GM11168 (cell line): ENCODE measurements around the gene PIP5K1A.
"Not testable (repeated sequence)": the region's sequence is repeated elsewhere in the genome, so short reads cannot be mapped to it uniquely, and the experiment has no call there.

Source experiments
- in situ Hi-C: fragments of 300-500 bp; cut with MboI; formaldehyde crosslinking; loops from one replicate; pipeline ENCODE4 v1.12.0; 2022; ENCODE audit warnings: low sequenced_read_pairs; ENCODE audit not compliant: unreplicated experiment

PIP5K1A gene

GRCh38 chr1:151198254-151199127 is at the start of gene PIP5K1A:
Gene PIP5K1A, plus strand, starts transcription at chr1:151198552. Its CDS starts 445 bp downstream, at chr1:151198997.
- in situ Hi-C loops: no loop called here

- in situ Hi-C loops: loop anchor here (5.0 kb wide), 1 partner anchor 54 kb away; no protein-coding TSS in a partner anchor
These were observed 41.9 kb upstream of the PIP5K1A start, which contains the start of gene TNFAIP8L2 for GRCh38 chr1:151156515-151156819. Gene TNFAIP8L2, plus strand, starts transcription at chr1:151156649. Its CDS starts 2,049 bp downstream, at chr1:151158698.

GRCh38 chr1:151157067-151157531 is 41.3 kb upstream of the PIP5K1A start:
- in situ Hi-C loops: loop anchor here (5.0 kb wide), 1 partner anchor 55 kb away; no protein-coding TSS in a partner anchor

GRCh38 chr1:151158326-151158725 is 40.0 kb upstream of the PIP5K1A start:
- in situ Hi-C loops: loop anchor here (5.0 kb wide), 1 partner anchor 56 kb away; no protein-coding TSS in a partner anchor

- in situ Hi-C loops: loop anchor here (5.0 kb wide), 1 partner anchor 56 kb away; no protein-coding TSS in a partner anchor
These were observed 39.6 kb upstream of the PIP5K1A start for GRCh38 chr1:151158751-151159251.

GRCh38 chr1:151159373-151159772 is 39.0 kb upstream of the PIP5K1A start:
- in situ Hi-C loops: loop anchor here (5.0 kb wide), 1 partner anchor 57 kb away; no protein-coding TSS in a partner anchor

GRCh38 chr1:151164732-151165280 is 33.5 kb upstream of the PIP5K1A start:
- in situ Hi-C loops: no loop called here

- in situ Hi-C loops: no loop called here
These were observed 33.0 kb upstream of the PIP5K1A start for GRCh38 chr1:151165281-151165737.

- in situ Hi-C loops: no loop called here
These were observed 32.4 kb upstream of the PIP5K1A start, which contains the start of the genes LYSMD1 and SCNM1 for GRCh38 chr1:151165738-151166504. Gene LYSMD1, minus strand, starts transcription at chr1:151165902. Its CDS starts 644 bp downstream, at chr1:151165258. Gene SCNM1, plus strand, starts transcription at chr1:151166144. Its CDS starts 9 bp downstream, at chr1:151166153.

- in situ Hi-C loops: no loop called here
These were observed 31.8 kb upstream of the PIP5K1A start for GRCh38 chr1:151166505-151166956.

GRCh38 chr1:151167116-151167515 is 31.2 kb upstream of the PIP5K1A start:
- in situ Hi-C loops: no loop called here

- in situ Hi-C loops: no loop called here
These were observed 27.2 kb upstream of the PIP5K1A start for GRCh38 chr1:151171190-151171589.

GRCh38 chr1:151175041-151175741 is 23.2 kb upstream of the PIP5K1A start:
- in situ Hi-C loops: no loop called here

GRCh38 chr1:151175863-151176262 is 22.5 kb upstream of the PIP5K1A start, which contains the start of gene TMOD4:
Gene TMOD4, minus strand, starts transcription at chr1:151175981. Its CDS starts 1,106 bp downstream, at chr1:151174875.
- in situ Hi-C loops: no loop called here

GRCh38 chr1:151176514-151177045 is 21.8 kb upstream of the PIP5K1A start:
- in situ Hi-C loops: no loop called here

GRCh38 chr1:151184211-151184610 is 14.1 kb upstream of the PIP5K1A start:
- in situ Hi-C loops: no loop called here

GRCh38 chr1:151187205-151187604 is 11.1 kb upstream of the PIP5K1A start:
- in situ Hi-C loops: no loop called here

GRCh38 chr1:151188667-151189066 is 9.7 kb upstream of the PIP5K1A start:
- in situ Hi-C loops: not testable (repeated sequence)
